Thyroid gland (tissue), 4 donors: ENCODE data around the gene SMPD1. TPM values are rescaled to one million over a fixed set of nuclear protein-coding genes. Genes with fewer than 3 reads are reported as not detected.

Experiments used
- DNase-seq, 2 donors: peaks; one replicate each; pipeline ENCODE4 v3.0.0-alpha.2; 2019
- H3K27ac ChIP-seq, 3 donors: fragments of 200-600 bp; sonication (generic); 1 replicate in 2 of 3; 2 replicates in 1 of 3; pipeline ENCODE4 v1.5.1; 2016 to 2019; ENCODE audit warnings: mild to moderate bottlenecking in 1 of 3, moderate library complexity in 1 of 3
- H3K27me3 ChIP-seq: fragments of 200-600 bp; sonication (generic); one replicate; pipeline ENCODE4 v1.5.1; 2019
- H3K36me3 ChIP-seq, 2 donors: fragments of 200-600 bp; sonication (generic); one replicate each; pipeline ENCODE4 v1.5.1; 2016 to 2019
- H3K4me1 ChIP-seq, 2 donors: fragments of 200-600 bp; sonication (generic); one replicate each; pipeline ENCODE4 v1.5.1; 2017 to 2019
- H3K4me3 ChIP-seq, 3 donors: fragments of 200-600 bp; sonication (generic); replicated peaks in 1 of 3; 1 replicate in 2 of 3; 2 replicates in 1 of 3; pipeline ENCODE4 v1.5.1; 2016; ENCODE audit warnings: mild to moderate bottlenecking in 1 of 3
- H3K9me3 ChIP-seq: fragments of 200-600 bp; sonication (generic); one replicate; pipeline ENCODE4 v1.5.1; 2017
- POLR2A ChIP-seq, 2 donors: fragments of 450-650 bp; IDR thresholded peaks; one replicate each; pipeline ENCODE4 v1.6.1; 2017; ENCODE audit warnings: antibody characterized with exemption in 2 of 2, mild to moderate bottlenecking in 2 of 2, moderate library complexity in 1 of 2
- WGBS, 2 donors: methylation state at CpG; one replicate each; pipeline ENCODE4 v1.1.5; 2017; 5-methylcytosine and 5-hydroxymethylcytosine counted together
- intact Hi-C: fragments of 100-400 bp; cut with DNase I; formaldehyde crosslinking; loops from one replicate; pipeline ENCODE4 v1.15.1; 2023
- total RNA-seq, 4 donors: library from RNA; depleted of rRNA; stranded (reverse); fragments of >200 nt; gene quantifications; one replicate each; pipeline ENCODE4 v1.2.3, GENCODE V29; 2016
- TF ChIP-seq, protein P1 (sequence below), 6 experiments: fragments of 200-600 bp in 3 of 6; fragments of 450-650 bp in 3 of 6; sonication (generic) in 3 of 6; IDR thresholded peaks; one replicate each; pipeline ENCODE4 v1.5.1; 2016 to 2019; ENCODE audit warnings: antibody characterized with exemption in 6 of 6, mild to moderate bottlenecking in 2 of 6, inconsistent platforms in 1 of 6, moderate library complexity in 1 of 6

SMPD1 gene
- total RNA-seq, 4 donors from 2014 or later: 39.6 to 82.4 (median 57.6) TPM

DNA sequence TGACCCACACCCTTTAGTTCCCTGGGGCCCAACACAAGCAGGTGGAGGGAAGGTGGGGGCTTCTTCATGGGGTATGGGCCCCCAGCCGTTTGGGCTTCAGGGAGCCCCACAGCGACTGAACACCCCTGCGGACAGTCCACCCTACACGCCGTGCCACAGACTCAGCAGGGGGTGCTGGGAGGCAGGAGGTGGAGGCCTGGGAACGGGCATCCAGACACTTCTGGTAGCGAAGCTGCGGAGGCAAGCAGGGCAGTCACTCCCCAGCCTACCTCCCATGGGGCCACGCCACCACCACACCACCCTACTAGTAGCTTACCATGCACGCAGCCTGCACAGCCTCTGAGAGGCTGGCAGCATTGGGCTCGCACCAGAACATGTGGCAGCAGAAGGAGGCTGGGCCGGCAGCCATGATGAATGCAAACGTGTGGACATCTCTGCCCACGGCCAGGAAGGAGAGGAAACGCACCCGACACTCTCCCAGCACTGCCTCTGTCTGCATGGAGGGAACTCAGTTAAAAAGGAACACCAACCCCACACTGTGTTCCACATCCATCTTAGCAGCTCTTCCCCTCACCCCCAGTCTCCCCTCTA, 5.3 kb downstream of the SMPD1 start:
- intact Hi-C loops: loop anchor here (10.0 kb wide), 1 partner anchor 99 kb away; the partner anchor contains the start of gene DNHD1
- WGBS, 2 donors: 87 to 90% methylated on average over 10 to 11 of the region's 16 CpGs
- no peak for TF ChIP-seq POLR2A (IDR thresholded peaks at IDR 0.05)
- TF ChIP-seq, protein P1, sequence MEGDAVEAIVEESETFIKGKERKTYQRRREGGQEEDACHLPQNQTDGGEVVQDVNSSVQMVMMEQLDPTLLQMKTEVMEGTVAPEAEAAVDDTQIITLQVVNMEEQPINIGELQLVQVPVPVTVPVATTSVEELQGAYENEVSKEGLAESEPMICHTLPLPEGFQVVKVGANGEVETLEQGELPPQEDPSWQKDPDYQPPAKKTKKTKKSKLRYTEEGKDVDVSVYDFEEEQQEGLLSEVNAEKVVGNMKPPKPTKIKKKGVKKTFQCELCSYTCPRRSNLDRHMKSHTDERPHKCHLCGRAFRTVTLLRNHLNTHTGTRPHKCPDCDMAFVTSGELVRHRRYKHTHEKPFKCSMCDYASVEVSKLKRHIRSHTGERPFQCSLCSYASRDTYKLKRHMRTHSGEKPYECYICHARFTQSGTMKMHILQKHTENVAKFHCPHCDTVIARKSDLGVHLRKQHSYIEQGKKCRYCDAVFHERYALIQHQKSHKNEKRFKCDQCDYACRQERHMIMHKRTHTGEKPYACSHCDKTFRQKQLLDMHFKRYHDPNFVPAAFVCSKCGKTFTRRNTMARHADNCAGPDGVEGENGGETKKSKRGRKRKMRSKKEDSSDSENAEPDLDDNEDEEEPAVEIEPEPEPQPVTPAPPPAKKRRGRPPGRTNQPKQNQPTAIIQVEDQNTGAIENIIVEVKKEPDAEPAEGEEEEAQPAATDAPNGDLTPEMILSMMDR (IDR thresholded peaks at IDR 0.05): no peak

DNA sequence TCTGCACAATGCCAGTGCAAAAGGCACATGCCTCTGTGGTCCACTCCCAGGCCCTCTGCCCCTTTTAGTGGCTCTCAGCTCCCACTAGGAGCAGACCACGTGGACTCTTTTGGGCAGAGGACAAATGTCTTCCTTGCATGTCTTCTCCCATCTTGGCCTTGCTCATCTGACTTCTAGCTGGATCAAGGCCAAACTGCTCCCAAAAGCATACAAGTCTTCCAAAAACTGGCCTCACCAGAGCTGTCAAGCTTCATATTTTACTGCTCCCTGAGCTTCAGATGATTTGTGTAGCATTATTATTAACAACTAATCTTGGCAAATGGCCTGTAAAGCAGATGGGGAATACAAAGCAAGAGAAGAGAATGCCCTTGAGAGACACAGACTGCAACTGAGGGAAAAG, 6.9 kb downstream of the SMPD1 start:
- H3K4me3 ChIP-seq: no peak overlapping the region
- H3K36me3 ChIP-seq: peaks cover 0 to 3% of the 10 kb centered on the region in 2 donors
- WGBS, 2 donors: 57 to 80% methylated on average over 1 of the region's 1 CpG
- no peaks in the 10 kb centered on the region for H3K9me3 ChIP-seq
- no peaks in the 10 kb centered on the region for H3K4me1 ChIP-seq
- intact Hi-C loops: loop anchor here (10.0 kb wide), 1 partner anchor 98 kb away; the partner anchor contains the start of gene DNHD1
- DNase-seq: no peak
- no peaks in the 10 kb centered on the region for H3K27me3 ChIP-seq
- TF ChIP-seq, protein P1 (IDR thresholded peaks at IDR 0.05): no peak
- no peak for TF ChIP-seq POLR2A (IDR thresholded peaks at IDR 0.05)
- H3K27ac ChIP-seq: no peak overlapping the region

More for the DNA sequence above, 5.3 kb downstream of the SMPD1 start:
- Histone ChIP-seq H3K9me3 (no peaks in the 10 kb centered on the region), H3K36me3 (peaks cover 0 to 3% of the 10 kb centered on the region in 2 donors), H3K27me3 (no peaks in the 10 kb centered on the region), H3K4me3 (no peak overlapping the region), H3K4me1 (peaks cover 8 to 12% of the 10 kb centered on the region in 2 donors), H3K27ac (no peak overlapping the region)
- no peak for DNase-seq

DNA sequence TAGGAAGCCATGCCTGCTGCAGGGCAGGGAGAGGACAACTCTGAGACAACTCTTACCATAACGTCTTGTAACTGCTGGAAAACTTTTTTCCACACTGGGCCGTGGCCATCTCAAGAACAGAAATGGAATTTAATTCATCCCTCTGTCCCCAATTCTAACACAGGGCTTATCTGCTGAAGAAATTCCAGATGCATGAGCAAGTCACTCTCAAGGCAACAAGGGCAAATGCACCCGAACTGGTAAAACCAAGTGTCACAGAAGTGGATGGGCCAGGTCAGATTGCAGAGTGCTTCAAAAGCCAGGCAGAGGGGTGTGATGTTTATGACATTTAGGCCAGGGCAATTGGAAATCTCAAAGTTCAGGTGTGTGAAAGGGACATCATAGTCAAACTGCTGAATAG, 7.4 kb downstream of the SMPD1 start:
- H3K4me1 ChIP-seq: no peaks in the 10 kb centered on the region
- intact Hi-C loops: loop anchor here (10.0 kb wide), 1 partner anchor 97 kb away; the partner anchor contains the start of gene DNHD1
- no peak for TF ChIP-seq POLR2A (IDR thresholded peaks at IDR 0.05)
- TF ChIP-seq, protein P1 (IDR thresholded peaks at IDR 0.05): no peak
- H3K4me3 ChIP-seq: no peak overlapping the region
- H3K27me3 ChIP-seq: no peaks in the 10 kb centered on the region
- no peak overlapping the region for H3K27ac ChIP-seq
- H3K9me3 ChIP-seq: no peaks in the 10 kb centered on the region
- peaks cover 0 to 3% of the 10 kb centered on the region in 2 donors for H3K36me3 ChIP-seq
- 68 to 70% methylated on average over 3 of the region's 3 CpGs for WGBS, 2 donors
- DNase-seq: no peak

DNA sequence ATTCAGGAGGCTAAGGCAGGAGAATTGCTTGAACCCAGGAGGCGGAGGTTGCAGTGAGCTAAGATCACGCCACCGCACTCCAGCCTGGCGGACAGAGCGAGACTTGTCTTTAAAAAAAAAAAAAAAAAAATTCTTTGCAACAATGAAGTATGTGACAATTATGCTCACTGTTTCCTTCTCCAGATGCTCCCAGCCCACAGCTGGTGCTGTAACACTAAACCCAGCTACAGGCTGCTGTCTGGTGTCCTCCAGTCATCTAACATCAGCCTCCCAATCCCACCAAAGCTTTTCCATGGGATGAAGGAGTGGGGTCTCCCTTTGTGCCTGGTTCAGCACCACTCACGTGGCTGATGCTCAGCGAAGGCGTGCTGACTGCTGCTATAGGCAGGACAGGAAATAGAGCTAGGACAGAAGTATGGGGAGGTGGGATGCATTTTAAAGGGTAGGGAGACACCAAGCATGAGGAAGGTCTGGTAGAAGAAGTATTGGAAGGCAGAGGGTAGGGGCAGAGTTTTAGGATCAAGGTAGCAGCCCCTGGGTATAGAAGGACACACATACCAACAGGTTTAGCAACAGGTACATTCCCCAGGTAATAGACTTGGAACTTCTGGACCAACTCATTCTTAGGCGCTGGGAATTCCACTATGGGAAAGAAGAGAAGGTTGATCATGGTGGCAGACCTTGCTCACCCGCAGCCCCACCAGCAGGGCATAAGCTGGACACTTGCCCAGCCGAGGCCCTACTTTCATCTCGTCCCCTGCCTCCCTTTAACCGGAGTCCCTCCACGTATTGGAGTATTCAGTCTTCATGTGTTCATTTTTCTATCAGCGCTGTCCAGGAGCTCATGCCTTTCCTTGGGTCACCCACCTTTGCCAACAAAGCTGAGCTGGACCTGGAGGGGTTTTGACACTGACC, 10.4 kb downstream of the SMPD1 start:
- no peak for DNase-seq
- H3K4me3 ChIP-seq: no peak overlapping the region
- H3K36me3 ChIP-seq: peaks cover 0 to 3% of the 10 kb centered on the region in 2 donors
- H3K27me3 ChIP-seq: no peaks in the 10 kb centered on the region
- H3K27ac ChIP-seq: no peak overlapping the region
- intact Hi-C loops: no loop called here
- 96 to 97% methylated on average over 15 of the region's 15 CpGs for WGBS, 2 donors
- H3K9me3 ChIP-seq: no peaks in the 10 kb centered on the region
- no peaks in the 10 kb centered on the region for H3K4me1 ChIP-seq
- no peak for TF ChIP-seq POLR2A (IDR thresholded peaks at IDR 0.05)
- TF ChIP-seq, protein P1 (IDR thresholded peaks at IDR 0.05): no peak
